GM20431 (cell line): Measurements from ENCODE around the gene EMP3.
"Not testable (repeated sequence)": the region's sequence is repeated elsewhere in the genome, so short reads cannot be mapped to it uniquely, and the experiment has no call there.

Experiments
- in situ Hi-C: fragments of 300-500 bp; cut with MseI, MboI; formaldehyde crosslinking; loops from one replicate; pipeline ENCODE4 v1.15.0; 2020; ENCODE audit warnings: low sequenced_read_pairs; ENCODE audit not compliant: unreplicated experiment

EMP3 gene

GRCh38 chr19:48325265-48325910, at the start of gene EMP3:
Gene EMP3, plus strand, starts transcription at chr19:48325552. Its CDS starts 1,293 bp downstream, at chr19:48326845.
- in situ Hi-C loops: no loop called here

GRCh38 chr19:48279747-48280146, 45.6 kb upstream of the EMP3 start:
- in situ Hi-C loops: loop anchor here (25.0 kb wide), 1 partner anchor 317 kb away; no protein-coding TSS in a partner anchor

GRCh38 chr19:48283908-48284307, 41.4 kb upstream of the EMP3 start:
- in situ Hi-C loops: loop anchor here (25.0 kb wide), 1 partner anchor 322 kb away; no protein-coding TSS in a partner anchor

GRCh38 chr19:48284896-48285295, 40.5 kb upstream of the EMP3 start:
- in situ Hi-C loops: loop anchor here (25.0 kb wide), 1 partner anchor 323 kb away; no protein-coding TSS in a partner anchor

GRCh38 chr19:48287748-48288147, 37.6 kb upstream of the EMP3 start:
- in situ Hi-C loops: loop anchor here (25.0 kb wide), 1 partner anchor 325 kb away; no protein-coding TSS in a partner anchor

- in situ Hi-C loops: loop anchor here (25.0 kb wide), 1 partner anchor 328 kb away; no protein-coding TSS in a partner anchor
These were observed 35.0 kb upstream of the EMP3 start for GRCh38 chr19:48290401-48290770.

- in situ Hi-C loops: loop anchor here (25.0 kb wide), 1 partner anchor 329 kb away; no protein-coding TSS in a partner anchor
These were observed 34.4 kb upstream of the EMP3 start for GRCh38 chr19:48290771-48291488.

GRCh38 chr19:48291489-48291815, 33.9 kb upstream of the EMP3 start:
- in situ Hi-C loops: loop anchor here (25.0 kb wide), 1 partner anchor 329 kb away; no protein-coding TSS in a partner anchor

GRCh38 chr19:48292798-48293197, 32.6 kb upstream of the EMP3 start:
- in situ Hi-C loops: loop anchor here (25.0 kb wide), 1 partner anchor 330 kb away; no protein-coding TSS in a partner anchor

- in situ Hi-C loops: loop anchor here (25.0 kb wide), 1 partner anchor 333 kb away; no protein-coding TSS in a partner anchor
These were observed 29.9 kb upstream of the EMP3 start for GRCh38 chr19:48295458-48295857.

GRCh38 chr19:48296963-48297734, 28.2 kb upstream of the EMP3 start:
- in situ Hi-C loops: loop anchor here (25.0 kb wide), 1 partner anchor 335 kb away; no protein-coding TSS in a partner anchor

- in situ Hi-C loops: loop anchor here (25.0 kb wide), 1 partner anchor 336 kb away; no protein-coding TSS in a partner anchor
These were observed 27.4 kb upstream of the EMP3 start for GRCh38 chr19:48297975-48298374.

- in situ Hi-C loops: no loop called here
These were observed 23.3 kb upstream of the EMP3 start for GRCh38 chr19:48301886-48302599.

- in situ Hi-C loops: no loop called here
These were observed 22.8 kb upstream of the EMP3 start for GRCh38 chr19:48302600-48302959.

GRCh38 chr19:48303367-48303766, 22.0 kb upstream of the EMP3 start:
- in situ Hi-C loops: no loop called here

GRCh38 chr19:48303866-48304265, 21.5 kb upstream of the EMP3 start:
- in situ Hi-C loops: no loop called here

- in situ Hi-C loops: no loop called here
These were observed 16.4 kb upstream of the EMP3 start for GRCh38 chr19:48308631-48309586.

- in situ Hi-C loops: not testable (repeated sequence)
These were observed 15.6 kb upstream of the EMP3 start for GRCh38 chr19:48309731-48310130.

GRCh38 chr19:48310227-48310626, 15.1 kb upstream of the EMP3 start:
- in situ Hi-C loops: no loop called here
